Effector memory CD4-positive, alpha-beta T cell (primary cell): ENCODE data around the gene APLP2.
"Not testable (repeated sequence)": the region's sequence is repeated elsewhere in the genome, so short reads cannot be mapped to it uniquely, and the experiment has no call there.

Experiments
- DNase-seq, 3 donors: peaks; one replicate each; pipeline ENCODE4 v3.0.0-alpha.2; 2020
- H3K27ac ChIP-seq: 2 replicates; pipeline ENCODE4 v1.7.0; 2013; ENCODE audit warnings: mild to moderate bottlenecking, low read length, moderate library complexity; ENCODE audit not compliant: insufficient read depth, poor library complexity, severe bottlenecking
- H3K27me3 ChIP-seq: replicated peaks from 2 replicates; pipeline ENCODE4 v1.7.0; 2013; ENCODE audit warnings: mild to moderate bottlenecking, low read length; ENCODE audit not compliant: insufficient read depth, control insufficient read depth, poor library complexity, severe bottlenecking
- H3K36me3 ChIP-seq: 2 replicates; pipeline ENCODE4 v1.7.0; 2013; ENCODE audit warnings: mild to moderate bottlenecking, low read length, moderate library complexity; ENCODE audit not compliant: control insufficient read depth, insufficient read depth
- H3K4me1 ChIP-seq: 2 replicates; pipeline ENCODE4 v1.7.0; 2013; ENCODE audit warnings: low read length, mild to moderate bottlenecking; ENCODE audit not compliant: control insufficient read depth, insufficient read depth, poor library complexity, severe bottlenecking
- H3K4me3 ChIP-seq: 2 replicates; pipeline ENCODE4 v1.7.0; 2013; ENCODE audit warnings: low read length, low read depth, mild to moderate bottlenecking; ENCODE audit not compliant: insufficient read depth, poor library complexity, severe bottlenecking
- H3K9me3 ChIP-seq: 2 replicates; pipeline ENCODE4 v1.7.0; 2013; ENCODE audit warnings: mild to moderate bottlenecking, low read length, moderate library complexity; ENCODE audit not compliant: control insufficient read depth

APLP2 gene

GRCh38 chr11:130183878-130184610 is 114.3 kb downstream of the APLP2 start:
- DNase-seq: no peak

GRCh38 chr11:130187096-130187495 is 117.4 kb downstream of the APLP2 start:
- Histone ChIP-seq H3K36me3 (no peaks in the 10 kb centered on the region), H3K27me3 (no peaks in the 10 kb centered on the region), H3K4me1 (no peaks in the 10 kb centered on the region), H3K4me3 (no peak overlapping the region), H3K9me3 (no peaks in the 10 kb centered on the region), H3K27ac (no peak overlapping the region)
- no peak for DNase-seq

More at GRCh38 chr11:130183878-130184610, 114.3 kb downstream of the APLP2 start:
- no peak overlapping the region for H3K27ac ChIP-seq
- no peaks in the 10 kb centered on the region for H3K4me1 ChIP-seq
- H3K27me3 ChIP-seq: no peaks in the 10 kb centered on the region
- no peaks in the 10 kb centered on the region for H3K9me3 ChIP-seq
- no peak overlapping the region for H3K4me3 ChIP-seq
- H3K36me3 ChIP-seq: no peaks in the 10 kb centered on the region

- H3K9me3 ChIP-seq: no peaks in the 10 kb centered on the region
- H3K27ac ChIP-seq: no peak overlapping the region
- H3K36me3 ChIP-seq: no peaks in the 10 kb centered on the region
- no peak overlapping the region for H3K4me3 ChIP-seq
- no peaks in the 10 kb centered on the region for H3K4me1 ChIP-seq
- DNase-seq: no peak
- no peaks in the 10 kb centered on the region for H3K27me3 ChIP-seq
Measured at GRCh38 chr11:130188047-130188446, 118.4 kb downstream of the APLP2 start.

GRCh38 chr11:130188585-130189347 is 119.1 kb downstream of the APLP2 start:
- no peaks in the 10 kb centered on the region for H3K36me3 ChIP-seq
- H3K27ac ChIP-seq: no peak overlapping the region
- no peak for DNase-seq
- no peaks in the 10 kb centered on the region for H3K27me3 ChIP-seq
- H3K4me3 ChIP-seq: no peak overlapping the region
- H3K9me3 ChIP-seq: no peaks in the 10 kb centered on the region
- no peaks in the 10 kb centered on the region for H3K4me1 ChIP-seq

- Histone ChIP-seq H3K27ac (no peak overlapping the region), H3K9me3 (no peaks in the 10 kb centered on the region), H3K4me1 (no peaks in the 10 kb centered on the region), H3K27me3 (no peaks in the 10 kb centered on the region), H3K36me3 (no peaks in the 10 kb centered on the region), H3K4me3 (no peak overlapping the region)
- no peak for DNase-seq
Measured at GRCh38 chr11:130189492-130190210, 120.0 kb downstream of the APLP2 start.

GRCh38 chr11:130190371-130190881 is 120.7 kb downstream of the APLP2 start:
- Histone ChIP-seq H3K4me1 (no peaks in the 10 kb centered on the region), H3K27me3 (no peaks in the 10 kb centered on the region), H3K9me3 (no peaks in the 10 kb centered on the region), H3K36me3 (no peaks in the 10 kb centered on the region), H3K27ac (no peak overlapping the region), H3K4me3 (no peak overlapping the region)
- DNase-seq: no peak

- no peak overlapping the region for H3K27ac ChIP-seq
- no peaks in the 10 kb centered on the region for H3K27me3 ChIP-seq
- no peaks in the 10 kb centered on the region for H3K36me3 ChIP-seq
- no peaks in the 10 kb centered on the region for H3K4me1 ChIP-seq
- DNase-seq: no peak
- H3K4me3 ChIP-seq: no peak overlapping the region
- no peaks in the 10 kb centered on the region for H3K9me3 ChIP-seq
Measured at GRCh38 chr11:130191896-130192295, 122.2 kb downstream of the APLP2 start.

GRCh38 chr11:130192845-130193267 is 123.2 kb downstream of the APLP2 start:
- H3K36me3 ChIP-seq: no peaks in the 10 kb centered on the region
- no peak for DNase-seq
- no peak overlapping the region for H3K27ac ChIP-seq
- H3K9me3 ChIP-seq: no peaks in the 10 kb centered on the region
- no peaks in the 10 kb centered on the region for H3K4me1 ChIP-seq
- no peaks in the 10 kb centered on the region for H3K27me3 ChIP-seq
- H3K4me3 ChIP-seq: no peak overlapping the region

- H3K9me3 ChIP-seq, H3K27ac ChIP-seq, H3K4me3 ChIP-seq, H3K36me3 ChIP-seq, H3K27me3 ChIP-seq, DNase-seq, H3K4me1 ChIP-seq: not testable (repeated sequence)
Measured at GRCh38 chr11:130193551-130193950, 123.9 kb downstream of the APLP2 start.
